Stimulated activated CD4-positive, alpha-beta T cell treated with anti-CD3 and anti-CD28 coated beads, Interleukin-1b, Interleukin-23, amount 100 ng/mL, for 48 hours (primary cell): Measurements from ENCODE around the gene CCDC71L.

Experiments
- DNase-seq: peaks from one replicate; pipeline ENCODE4 v3.0.0-alpha.2; 2020

The CCDC71L gene

GRCh38 chr7:106658316-106659165, 2.4 kb downstream of the CCDC71L start:
- no peak for DNase-seq

GRCh38 chr7:106657085-106657991, 3.6 kb downstream of the CCDC71L start:
- no peak for DNase-seq

DNA sequence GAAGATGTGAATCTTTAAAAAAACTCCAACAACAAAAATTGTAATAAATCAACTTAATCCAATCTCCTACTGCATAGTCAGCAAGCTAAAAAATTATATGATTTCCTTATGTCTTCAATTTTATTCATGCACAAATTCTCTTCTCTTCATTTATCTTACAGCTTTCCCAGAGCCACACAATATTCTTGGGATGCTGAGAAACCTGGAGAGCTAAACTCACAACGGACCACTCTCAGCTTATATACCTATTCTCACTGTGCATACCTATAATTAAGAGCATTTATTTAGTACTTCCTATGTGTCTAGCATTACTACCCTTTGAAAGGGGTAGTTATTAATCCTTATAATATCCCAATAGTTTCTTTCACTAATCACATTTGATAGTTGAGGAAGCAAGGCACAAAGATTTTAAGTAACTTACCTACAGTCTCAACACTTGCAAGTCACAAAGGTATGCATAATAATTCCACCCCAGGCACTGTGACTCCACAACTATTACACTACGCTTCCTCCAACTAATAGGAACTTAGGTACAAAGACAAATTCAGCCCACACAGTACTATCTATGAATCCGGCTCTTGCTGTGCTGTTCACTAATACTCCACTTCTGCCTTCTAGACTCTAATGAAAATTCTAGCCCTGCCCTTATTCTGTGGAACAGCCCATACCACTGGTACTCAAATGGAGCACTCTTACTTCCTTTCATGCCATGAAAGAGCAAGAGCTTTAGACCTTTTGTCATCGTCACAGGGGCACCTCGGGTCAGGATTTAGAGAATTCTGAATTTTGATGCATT, 5.1 kb downstream of the CCDC71L start:
- DNase-seq, result no peak

GRCh38 chr7:106653488-106653887, 7.5 kb downstream of the CCDC71L start:
- DNase-seq, result no peak

DNA sequence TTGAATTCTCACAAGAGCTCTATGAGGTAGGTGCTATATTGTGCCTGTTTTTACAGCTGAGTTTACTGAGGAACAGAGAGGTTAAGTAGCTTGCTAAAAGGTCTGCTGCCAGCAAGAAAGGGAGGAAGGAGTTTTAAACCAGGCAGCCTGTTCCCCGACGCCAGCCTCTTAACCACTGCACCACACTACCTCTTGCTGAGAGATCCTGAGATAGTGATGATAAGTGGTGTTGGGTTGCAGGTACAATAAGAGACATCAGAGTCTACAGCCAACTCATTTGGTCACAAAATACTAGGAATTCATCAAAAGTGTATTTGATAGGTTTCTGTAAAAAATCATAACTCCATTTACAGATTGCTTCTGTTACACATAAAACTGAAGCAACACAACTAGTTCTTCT, 8.0 kb downstream of the CCDC71L start:
- DNase-seq, result no peak

- DNase-seq, result no peak
Observed at GRCh38 chr7:106652092-106652491, 8.9 kb downstream of the CCDC71L start.

GRCh38 chr7:106646256-106646655, 14.7 kb downstream of the CCDC71L start:
- no peak for DNase-seq

- DNase-seq, result no peak
Observed at GRCh38 chr7:106644999-106645398, 16.0 kb downstream of the CCDC71L start.

DNA sequence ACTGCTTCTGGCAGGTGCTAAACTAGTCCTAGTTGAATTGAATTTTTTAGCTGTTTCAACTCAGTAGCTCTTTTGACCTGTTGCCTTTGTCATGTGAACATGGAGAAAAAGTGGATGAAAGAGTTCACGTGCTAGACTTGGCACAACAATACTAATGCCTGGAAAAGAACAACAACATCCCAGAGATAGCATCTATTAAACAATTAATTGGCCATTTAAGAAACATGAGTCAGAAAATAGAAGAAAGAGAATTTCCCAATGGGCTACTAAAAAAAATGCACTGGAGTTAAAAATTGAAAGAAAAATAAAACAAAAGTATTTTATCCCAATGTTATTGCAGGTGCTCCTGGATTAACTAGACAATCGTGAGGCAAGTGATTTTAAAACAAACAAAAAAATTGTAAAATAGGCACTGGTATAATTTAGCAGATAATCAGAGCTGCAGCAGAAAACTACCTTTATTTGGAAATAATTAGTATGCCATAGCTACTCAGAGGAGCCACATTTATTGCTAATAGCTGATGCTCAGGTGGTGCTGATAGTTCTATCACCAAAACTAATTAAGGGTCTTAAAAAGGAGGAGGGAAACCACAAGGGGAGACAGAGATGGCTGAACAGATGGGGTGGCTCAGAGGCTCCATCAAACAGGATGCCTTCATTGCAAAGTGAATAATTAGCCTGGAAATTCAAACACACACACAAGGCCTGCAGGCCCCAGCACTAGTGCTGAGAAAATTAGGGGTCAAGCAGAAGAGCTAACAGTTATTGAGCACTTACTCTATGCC, 17.6 kb downstream of the CCDC71L start:
- no peak for DNase-seq

- DNase-seq, result no peak
Observed at GRCh38 chr7:106641416-106641815, 19.5 kb downstream of the CCDC71L start.

DNA sequence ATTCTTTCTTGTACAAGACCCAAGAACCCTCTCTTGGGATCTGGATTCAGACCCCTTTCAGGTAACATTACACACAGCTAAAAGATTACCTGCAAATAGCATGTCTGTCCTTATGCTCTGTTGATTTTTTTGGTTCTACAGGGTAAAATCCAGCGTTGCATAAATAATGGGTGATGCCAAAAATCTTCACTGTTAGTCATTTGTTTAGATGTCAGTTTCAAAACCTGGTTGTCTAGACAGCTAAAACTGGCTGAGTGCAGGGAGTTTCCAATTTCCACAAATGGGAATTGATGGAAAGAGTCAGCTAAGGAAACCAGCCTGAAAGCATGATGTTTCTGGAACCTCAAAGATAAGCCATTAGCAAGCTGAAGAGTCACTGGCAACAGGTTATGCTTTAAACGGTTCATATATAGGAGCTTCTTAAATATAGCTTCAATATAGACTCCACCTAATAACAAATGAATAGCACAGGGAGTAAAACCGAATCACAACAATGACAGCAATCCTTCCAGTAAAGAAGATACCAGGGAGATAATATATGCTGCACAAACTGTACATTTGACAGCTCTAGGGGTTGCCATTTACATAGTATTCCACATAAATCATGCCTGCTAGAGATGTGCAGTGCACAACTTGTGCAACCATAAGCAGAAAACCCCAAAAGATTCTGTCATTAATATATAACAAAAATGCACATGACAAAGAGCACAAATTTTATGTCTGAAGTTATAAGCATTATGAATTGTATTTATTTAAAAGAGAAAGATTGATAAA, 20.4 kb downstream of the CCDC71L start:
- no peak for DNase-seq

- no peak for DNase-seq
Observed at GRCh38 chr7:106639476-106640334, 21.3 kb downstream of the CCDC71L start.

GRCh38 chr7:106635411-106635810, 25.5 kb downstream of the CCDC71L start:
- DNase-seq, result no peak

GRCh38 chr7:106634958-106635357, 26.0 kb downstream of the CCDC71L start:
- DNase-seq, result no peak

GRCh38 chr7:106630648-106631047, 30.3 kb downstream of the CCDC71L start:
- DNase-seq, result no peak

DNA sequence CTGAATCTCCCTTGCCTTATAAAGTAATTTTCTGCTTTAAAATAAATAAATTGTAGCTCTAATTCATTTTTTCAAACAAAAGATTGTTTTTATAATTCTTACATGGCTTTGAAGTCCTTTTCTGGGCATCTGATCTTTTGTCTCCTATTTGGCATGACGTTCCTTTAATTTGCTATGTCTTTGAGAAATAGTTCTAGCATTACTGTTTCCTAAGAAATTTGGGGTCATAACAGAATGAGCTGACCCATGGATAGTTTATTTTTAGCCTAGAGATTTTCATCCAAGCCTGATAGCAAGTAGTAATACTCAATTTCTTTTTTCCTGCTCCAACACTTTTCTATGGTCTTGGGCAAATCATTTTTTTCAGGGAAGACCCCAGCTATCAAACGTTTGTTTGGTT, 31.4 kb downstream of the CCDC71L start:
- no peak for DNase-seq

DNA sequence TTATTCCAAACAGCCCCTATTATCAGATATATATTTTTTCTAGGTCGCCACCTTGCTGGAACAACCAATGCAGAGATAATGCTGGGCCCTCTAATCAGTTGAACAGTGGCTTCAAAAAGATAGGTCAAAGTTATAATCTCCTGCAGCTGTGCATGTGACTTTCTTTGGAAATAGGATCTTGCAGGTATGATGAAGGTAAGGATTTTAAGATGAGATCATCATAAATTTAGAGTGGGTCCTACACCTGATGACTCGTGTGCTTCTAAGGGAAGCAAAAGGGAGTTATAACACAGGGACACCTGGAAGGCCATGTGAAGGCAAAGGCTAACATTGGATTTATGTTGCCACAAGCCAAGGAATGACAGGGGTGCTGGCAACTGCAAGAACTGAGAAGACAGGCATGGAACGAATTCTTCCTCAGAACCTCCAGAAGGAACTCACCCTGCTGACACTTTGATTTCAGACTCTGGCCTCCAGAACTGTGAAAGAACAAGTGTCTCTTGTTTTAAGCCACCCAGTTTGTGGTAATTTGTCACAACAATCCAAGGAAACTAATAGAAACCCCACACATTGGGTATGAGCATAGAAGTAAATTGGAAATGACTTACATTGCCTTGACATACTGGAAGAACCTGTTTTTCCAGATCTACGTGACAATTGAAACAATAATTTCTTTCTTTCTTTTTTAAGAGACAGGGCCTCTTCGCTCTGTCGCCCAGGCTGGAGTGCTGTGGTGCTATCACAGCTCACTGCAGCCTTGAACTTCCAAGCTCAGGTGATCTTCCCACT, 34.4 kb downstream of the CCDC71L start:
- DNase-seq, result no peak

GRCh38 chr7:106625678-106626301, 35.2 kb downstream of the CCDC71L start:
- DNase-seq, result no peak

GRCh38 chr7:106623853-106624252, 37.1 kb downstream of the CCDC71L start:
- DNase-seq, result no peak
